Measurements from ENCODE around the gene LRRFIP1.

The LRRFIP1 gene

DNA sequence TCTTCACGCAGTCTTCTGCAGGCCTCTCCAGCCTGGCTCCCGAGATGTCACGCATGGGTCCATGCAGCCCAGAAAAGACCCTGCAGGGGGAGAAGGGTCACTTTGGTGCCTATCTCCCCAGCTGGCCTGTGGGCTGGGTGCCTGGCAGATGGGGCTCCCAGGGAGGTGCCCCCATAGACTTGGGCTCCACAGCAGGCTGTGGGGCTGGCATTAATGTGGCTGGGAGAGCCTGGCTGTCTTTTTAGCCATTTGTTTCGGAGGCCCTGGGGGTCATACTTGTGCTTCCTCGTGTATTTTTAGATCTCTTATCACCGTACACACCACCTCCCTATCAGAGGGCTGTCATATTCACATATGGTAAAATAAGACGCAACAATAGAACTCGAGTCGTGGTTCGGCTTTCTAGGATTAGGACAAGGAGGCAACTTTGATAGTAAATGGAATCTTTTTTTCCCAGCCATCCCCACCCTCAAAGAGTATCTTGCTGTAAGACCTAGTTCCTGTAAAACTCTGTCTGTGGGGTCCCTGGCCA, 74.5 kb downstream of the LRRFIP1 start:
- DNase-seq (ENCODE audit: low read depth in 2 of 2): no peak

DNA sequence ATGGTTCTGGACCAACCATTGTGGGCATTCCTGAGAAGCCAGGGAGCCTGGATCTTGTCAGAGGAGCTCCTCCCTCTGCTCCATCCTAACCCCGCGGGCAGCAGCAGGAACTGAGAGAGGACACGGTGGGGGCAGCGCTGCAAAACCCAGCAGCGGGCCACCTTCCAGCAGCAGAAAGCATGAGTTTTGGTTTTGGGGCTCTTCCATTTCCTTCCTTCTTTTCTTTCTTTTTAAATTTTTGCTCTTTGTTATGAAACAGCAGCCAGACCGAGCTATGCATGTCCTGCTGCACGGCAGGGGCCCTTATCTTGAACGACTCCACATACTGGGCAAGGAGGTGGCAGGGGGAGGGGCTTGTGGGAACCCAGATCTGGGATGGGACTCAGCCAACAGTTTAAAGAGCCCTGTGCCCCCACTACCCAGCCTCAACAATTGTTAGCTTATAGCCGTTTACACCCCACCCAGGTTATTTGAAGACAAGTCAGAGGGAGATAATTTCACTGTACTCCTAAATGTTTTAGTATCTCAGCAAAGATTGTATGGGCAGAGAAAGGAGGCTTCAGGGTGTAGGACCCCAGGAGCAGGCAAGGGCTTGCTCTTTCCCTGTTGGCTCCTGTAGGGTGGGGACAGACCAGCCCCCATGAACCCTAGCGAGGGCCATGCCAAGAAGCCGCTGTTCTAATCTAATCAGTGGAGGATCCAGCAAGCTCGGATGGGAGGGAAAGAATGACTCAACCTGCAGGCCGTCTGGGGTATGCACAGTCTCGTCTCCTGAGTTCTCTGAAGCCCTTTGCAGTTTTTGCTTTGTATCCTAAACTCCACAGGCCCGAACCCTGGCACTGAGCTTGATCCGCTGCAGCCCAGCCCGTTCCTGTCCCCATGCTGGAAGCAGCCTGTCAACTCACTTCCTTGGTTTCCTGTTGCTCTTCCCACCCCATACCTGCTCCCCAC, 75.3 kb downstream of the LRRFIP1 start:
- DNase-seq (ENCODE audit: low read depth in 2 of 2): no peak

DNA sequence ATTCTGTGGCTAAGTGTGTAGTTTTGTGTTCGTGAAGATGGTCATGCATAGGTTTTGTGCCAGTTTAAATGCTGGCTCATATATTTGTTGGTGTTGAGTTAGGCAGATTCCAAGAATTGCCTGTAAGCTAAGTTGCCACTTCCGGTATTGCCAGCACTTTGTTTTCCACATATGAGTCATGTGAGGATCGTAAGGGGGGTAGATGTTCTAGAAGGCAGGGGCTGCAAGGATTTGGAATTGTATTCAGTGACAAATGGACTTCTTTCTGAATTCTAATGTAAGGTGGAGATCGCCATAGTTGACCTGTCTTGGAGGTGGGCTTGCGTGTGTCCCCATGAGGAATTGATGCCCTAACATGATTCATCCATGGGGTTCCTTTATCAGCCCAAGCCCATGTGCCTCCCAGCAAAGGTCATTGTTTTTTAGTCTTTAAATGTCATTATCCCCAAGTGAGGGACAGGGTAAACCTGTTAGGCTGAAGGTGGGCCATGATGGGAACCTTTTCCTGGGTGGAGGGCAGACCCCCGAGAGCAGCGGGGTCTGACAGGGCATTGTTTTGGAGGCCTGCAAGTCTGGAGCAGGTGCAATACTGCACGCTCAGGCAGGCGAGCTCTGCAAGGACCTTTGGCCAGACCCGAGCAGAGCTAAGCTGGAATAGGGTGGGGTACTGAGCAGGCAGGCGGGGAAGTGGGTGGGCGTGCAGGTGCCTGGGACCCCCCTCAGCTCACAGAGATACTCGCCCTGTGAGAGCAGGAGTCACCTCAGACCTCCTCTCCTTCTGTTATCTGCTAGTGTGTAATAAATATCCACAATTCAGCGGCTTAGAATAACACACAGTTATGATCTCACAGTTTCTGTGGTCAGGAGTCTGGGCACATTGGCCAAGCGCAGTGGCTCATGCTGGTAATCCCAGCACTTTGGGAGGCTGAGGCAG, 77.4 kb downstream of the LRRFIP1 start:
- DNase-seq (ENCODE audit: low read depth in 2 of 2): no peak

DNA sequence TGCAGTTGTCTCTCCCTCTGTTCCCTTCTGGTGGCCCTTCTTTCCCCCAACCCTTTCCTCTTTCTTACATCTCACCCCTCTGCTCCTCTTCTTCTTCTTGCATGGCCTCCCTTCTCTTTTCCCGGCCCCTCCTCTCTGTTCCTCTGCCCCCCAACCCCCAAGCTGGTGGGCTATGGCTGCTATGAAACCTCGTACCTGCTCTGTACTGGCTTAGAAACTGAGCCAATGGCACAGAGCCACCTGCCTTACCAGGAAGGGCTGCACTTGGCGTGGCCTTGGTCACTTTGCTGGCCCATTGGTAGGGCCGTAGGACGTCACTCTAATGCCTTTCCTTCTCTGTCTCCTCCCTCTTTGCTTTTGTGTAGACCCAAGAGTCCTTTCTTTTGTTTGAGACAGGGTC, 78.9 kb downstream of the LRRFIP1 start:
- DNase-seq (ENCODE audit: low read depth in 2 of 2): no peak

DNA sequence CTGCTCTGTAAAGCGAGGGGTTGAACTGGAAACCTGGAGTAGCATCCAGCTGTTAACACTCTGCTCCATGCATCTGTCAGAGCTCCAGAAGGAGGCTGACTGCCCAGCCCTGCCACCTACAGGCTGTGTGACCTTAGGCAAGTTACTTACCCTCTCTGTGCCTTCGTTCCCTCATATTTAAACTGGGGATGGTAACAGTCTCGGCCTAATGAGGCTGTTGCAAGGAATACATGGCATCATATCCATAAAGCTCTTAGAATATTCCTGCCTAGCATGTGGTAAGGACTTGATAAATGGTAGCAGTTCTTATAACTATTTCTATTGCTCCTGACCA, 80.6 kb downstream of the LRRFIP1 start:
- no peak for DNase-seq (ENCODE audit: low read depth in 2 of 2)

DNA sequence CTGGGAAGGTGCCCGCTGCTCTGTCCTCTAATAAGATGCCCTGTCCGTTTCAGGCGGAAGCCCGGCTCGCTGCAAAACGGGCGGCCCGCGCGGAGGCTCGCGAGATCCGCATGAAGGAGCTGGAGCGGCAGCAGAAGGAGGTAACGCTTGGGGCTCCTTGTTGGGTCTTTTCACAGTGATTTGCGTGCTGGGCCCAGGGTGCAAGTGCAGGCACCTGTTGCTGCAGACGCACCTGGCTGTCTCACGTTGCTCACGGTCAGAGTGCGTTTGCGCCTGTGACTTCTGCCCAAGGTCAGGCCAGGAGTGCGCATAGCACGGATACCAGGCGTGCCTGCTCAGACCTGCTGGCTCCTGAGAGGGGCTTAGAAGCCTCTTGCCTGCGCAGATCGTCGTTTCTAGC, 81.1 kb downstream of the LRRFIP1 start:
- DNase-seq (ENCODE audit: low read depth in 2 of 2): no peak

DNA sequence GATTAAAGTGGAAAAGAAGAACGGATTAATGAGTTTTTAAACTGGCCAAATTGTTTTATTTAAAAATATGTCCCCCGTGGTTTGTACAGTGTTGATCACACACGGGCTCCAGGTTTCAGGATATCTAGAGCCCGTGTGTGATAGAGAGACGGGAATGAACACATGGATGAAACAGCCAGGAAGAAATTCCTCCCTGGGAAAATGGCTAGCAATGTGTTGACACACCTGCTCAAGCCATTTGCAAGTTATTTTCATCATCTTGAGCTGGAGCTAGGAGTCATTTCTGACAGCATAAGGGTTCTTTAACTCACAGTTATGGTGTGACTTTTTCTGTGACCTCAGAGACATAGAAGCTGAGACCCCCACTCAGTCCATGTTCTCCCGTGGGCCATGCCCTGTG, 81.6 kb downstream of the LRRFIP1 start:
- DNase-seq (ENCODE audit: low read depth in 2 of 2): no peak

DNA sequence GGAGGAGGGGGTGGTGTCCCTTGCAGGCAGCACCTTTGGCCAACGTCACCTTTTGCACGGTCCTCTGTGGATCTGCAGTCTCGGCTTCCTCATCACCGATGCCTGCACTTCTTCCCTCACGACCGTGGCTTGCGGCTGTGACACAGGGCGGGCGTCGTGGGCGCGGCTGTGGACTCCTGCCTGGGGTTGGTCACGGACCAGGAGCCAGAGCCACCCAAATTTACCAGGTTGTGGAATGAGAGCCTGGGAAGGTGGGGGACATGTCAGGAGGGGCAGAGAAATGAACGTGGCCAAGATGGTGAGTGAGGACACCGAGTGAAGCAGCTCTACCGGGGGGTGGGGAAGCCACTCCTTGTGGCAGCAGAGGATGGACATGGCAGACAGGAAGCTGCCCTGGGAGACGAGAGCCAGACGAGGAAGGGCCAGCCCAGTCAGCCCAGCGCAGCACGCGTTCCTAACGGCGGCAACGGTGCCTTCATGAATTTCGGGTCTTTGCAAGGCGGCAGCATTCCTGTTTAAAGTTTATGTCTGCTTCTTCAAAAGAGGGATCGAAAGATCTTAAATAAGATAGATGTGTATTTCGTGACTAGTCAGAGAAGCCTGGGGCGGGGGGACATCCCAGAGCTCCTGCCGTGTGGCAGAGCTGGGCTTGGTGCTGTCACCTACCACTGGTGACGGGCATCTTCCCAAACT, 84.2 kb downstream of the LRRFIP1 start:
- DNase-seq (ENCODE audit: low read depth in 2 of 2): no peak

DNA sequence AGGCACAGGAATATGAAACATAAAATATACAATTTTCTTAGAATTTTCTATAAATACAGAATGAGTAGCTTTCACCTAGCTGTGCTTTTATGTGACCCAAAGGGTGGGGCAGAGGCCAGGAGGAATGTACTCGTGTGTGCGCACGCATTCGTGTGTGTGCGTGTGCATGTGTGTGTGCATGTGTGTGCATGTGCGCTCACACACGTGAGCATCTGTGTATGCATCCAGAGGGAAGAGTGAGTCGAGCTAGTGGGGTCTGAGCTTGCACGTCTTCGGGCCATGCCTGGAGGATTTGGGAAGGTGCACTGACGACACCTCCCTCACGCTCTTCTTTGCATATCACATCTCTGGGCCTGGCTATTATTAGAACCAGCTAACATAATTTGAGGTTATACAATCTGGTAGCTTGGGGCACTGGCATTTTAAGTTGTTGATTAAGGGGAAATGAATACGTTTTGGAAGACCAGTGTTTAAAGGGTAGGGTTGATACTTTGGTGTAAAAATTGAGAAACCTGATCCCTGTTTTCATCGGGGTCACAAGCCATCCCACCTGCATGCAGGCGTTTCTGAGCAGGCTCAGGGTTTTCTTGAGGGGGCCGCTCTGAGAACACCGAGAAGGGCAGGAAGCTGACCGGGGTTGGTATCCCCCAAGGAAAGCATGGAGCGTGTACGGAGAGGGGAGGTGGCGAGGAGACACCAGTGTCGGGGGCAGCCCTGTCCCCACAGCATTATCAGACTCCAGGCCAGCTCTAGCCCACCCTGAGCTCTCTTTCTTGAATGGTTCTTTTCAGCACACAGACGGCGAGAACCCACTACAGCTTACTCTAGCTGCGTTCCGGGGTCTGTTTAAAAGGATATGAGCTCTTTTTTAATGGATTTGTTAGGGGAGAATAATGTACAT, 85.3 kb downstream of the LRRFIP1 start:
- DNase-seq (ENCODE audit: low read depth in 2 of 2): no peak

DNA sequence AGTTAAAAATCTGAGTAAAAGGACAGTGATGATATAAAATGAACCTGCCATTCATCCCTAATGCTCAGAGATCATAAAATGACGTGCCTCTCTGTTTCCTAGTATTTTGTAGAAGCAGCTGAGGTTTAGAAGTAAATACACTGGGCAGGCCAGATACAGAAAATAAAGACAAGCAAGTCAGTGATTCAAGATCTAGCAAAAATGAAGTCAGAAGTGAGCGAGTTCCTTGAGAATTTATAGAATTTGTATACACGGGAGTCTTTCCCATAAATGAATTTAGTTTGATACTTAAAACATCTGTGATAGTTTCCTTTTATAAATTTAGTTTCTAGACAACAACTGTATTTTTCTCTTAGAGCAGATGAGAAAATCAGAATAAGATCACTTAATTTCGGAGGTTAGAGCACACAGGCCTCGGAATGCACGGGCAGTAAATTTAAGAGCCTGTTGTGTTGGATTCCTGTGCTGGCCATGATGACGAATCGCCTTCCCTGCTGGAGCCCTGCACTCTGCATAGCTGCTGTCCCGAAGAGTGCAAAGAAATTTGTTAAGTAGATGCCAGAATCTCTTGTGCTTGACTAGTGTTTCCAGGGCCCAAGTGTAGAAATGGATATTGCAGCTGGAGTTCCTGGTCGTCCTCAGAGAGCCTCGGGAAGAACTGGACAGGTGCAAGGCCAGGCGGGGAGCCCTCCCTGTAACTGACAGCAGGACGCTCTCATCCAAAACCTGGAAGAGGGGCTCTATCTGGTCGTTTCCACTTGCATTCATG, 87.5 kb downstream of the LRRFIP1 start:
- DNase-seq (ENCODE audit: low read depth in 2 of 2): no peak

DNA sequence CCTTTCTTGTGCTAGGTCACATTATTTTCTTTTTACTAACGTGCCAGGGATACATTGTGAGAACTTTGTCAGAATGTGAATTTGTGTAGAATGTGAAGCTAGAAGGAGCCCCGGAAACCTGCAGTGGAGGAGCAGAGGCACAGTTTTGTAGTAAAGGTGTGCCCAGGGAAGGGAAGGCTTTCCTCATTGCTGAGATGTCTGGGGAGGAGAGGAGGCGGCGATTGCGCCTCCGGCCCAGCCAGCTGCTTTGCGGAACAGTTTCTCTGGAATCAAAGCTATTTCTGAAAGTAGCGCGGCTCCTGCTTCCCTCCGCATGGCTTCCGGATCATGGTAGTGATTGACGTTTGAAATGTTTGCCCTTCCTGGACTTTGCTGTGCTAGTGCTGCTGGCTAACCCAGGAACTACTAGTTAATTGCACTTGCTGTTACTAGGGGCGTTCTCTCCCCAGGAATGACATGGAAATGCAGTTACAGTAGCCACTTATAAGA, 88.1 kb downstream of the LRRFIP1 start:
- DNase-seq (ENCODE audit: low read depth in 2 of 2): no peak

DNA sequence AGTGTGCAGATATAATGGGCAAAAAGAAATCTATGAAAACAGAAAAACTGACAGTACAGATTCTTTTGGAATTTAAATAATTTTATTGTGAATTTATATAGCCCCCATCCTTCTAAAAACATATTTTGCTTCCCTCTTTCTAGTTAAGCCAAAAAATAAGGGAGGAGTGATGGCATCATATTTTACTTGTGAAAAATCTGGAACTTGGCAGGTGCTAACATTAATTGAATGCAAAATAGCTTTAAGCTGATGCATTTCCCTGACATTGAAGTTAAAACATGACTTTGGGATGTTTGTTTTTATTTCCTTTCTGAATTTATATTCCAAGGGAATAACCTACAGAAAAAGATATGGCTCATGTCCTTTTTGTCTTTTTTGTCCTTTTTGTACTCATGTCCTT, 88.6 kb downstream of the LRRFIP1 start:
- no peak for DNase-seq (ENCODE audit: low read depth in 2 of 2)

DNA sequence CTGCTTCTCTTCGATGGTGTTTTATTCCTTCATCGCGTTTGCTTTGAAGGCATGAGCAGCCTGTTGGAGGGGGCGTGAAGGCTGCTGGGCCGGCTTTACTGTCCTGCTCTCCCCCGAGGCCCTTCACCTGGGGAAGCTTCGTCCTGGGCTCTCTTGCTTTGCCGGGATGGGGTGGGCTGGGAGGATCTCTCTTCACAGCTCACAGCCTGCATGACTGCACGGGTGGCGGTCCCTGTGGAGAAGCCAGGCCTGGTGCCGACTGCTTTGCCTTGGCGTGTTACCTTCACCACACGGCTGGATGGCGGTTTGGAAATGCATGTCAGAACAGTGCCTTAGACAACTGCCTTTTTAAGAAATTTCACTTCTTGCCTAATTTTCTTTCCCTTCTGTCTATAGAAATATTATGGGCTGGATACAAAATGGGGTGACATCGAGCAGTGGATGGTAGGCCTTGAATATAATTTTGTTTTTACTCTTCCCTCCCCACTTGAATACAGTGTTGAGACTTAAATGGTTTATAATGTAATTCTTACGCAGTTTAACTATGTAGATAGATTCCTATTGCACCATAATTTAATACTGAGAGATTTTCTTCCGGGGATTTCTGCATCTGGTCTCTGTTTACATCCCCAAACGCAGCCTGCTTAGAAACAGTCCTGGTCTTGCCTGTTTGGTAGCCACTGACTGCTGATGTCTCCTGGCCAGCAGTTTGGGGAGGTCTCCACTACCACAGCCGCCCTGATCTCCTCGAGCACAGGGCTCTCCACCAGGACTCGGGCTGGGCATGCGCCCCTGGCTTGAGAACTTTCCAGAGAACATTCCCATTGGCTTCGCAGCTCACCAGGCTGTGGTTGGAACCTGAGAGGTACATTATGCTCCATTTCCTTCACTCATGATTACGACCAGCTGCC, 90.2 kb downstream of the LRRFIP1 start:
- DNase-seq (ENCODE audit: low read depth in 2 of 2): no peak

DNA sequence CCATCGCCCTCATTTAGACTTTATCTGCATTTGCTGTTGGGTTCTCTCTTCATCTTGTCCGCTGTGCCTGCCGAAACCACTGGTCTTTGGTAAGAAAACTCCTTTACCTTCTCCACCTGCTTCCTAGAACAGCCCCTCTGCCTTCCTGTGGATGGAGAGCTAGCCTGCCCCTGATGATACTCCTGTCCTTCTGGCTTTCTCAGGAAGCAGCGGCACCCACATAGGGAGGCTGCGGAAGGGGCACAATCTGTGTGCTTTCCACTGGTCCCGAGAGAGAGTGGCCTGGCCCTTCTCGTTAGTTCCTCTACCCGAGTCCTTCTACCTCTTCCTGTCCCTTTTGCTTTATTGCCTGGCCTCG, 90.9 kb downstream of the LRRFIP1 start:
- no peak for DNase-seq (ENCODE audit: low read depth in 2 of 2)

DNA sequence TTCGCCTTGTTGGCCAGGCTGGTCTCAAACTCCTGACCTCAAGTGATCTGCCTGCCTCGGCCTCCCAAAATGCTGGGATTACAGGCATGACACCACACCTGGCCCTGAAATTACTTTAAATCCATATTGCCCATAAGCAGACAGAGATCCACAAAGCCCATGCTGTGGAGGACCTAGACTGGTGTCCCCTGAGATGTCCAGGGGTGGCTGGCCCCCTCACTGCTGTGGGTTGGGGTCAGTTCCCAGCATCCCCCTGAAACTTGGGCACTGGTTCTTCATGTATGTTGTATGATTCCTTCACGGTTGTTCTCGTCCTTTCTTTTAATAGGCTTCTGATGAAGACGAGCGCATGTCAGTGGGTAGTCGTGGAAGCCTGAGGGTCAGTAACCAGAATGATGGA, 93.1 kb downstream of the LRRFIP1 start:
- no peak for DNase-seq (ENCODE audit: low read depth in 2 of 2)

DNA sequence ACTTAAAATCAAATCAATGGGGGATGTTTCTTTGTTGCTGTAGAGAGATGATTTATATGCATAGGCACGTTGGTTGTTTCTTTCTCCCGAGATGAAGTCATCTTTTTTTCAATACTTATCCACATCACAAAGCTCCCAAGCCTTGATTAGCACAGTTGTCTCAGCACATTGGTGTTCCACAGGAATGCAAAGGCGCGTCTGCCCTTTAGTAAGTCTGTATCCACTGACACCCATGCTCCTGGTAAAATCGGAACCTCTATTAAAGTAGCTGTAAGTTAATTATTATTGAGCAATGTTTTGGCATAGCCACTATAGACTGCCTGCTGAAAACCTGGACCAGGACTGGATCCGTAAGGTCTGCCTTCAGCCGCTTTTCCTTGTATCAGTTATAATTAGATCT, 93.6 kb downstream of the LRRFIP1 start:
- no peak for DNase-seq (ENCODE audit: low read depth in 2 of 2)

DNA sequence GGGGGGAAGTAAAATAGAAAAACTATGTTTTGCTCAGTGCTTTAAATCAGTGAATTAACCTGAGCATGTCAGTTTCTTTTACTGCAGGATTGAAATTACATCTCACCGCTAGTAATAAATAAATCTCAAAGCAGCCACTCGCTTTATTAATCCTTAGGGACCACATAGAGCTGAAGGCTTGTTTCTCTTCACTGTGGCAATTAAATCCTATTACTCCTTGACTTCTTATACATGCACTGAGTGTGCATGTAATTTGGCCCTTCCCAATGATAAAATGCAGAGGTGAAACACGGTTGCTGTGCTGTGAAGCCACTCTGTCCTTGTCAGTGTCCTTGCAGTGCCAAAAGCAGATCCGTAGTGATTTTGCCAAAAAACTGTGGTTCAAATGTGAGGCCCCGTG, 94.1 kb downstream of the LRRFIP1 start:
- DNase-seq (ENCODE audit: low read depth in 2 of 2): no peak

DNA sequence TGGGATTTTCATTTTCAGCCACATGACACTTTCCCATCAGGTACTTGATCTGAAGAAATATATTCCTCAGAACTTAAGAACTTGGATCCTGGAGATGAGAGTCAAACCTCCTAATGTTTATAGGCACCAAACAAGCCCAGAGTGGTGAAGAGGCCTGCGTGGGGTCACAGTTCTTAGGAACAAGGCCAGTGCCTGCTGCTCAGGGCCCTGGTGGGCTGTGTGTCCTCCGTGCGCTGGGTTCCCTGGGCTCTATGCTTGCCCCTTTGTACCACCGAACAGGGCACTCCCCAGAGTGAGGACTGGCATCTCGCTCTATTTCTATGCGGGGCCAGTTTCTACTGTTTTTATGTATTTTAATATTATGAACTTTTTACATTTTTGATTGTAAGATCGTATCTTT, 95.2 kb downstream of the LRRFIP1 start:
- no peak for DNase-seq (ENCODE audit: low read depth in 2 of 2)

DNA sequence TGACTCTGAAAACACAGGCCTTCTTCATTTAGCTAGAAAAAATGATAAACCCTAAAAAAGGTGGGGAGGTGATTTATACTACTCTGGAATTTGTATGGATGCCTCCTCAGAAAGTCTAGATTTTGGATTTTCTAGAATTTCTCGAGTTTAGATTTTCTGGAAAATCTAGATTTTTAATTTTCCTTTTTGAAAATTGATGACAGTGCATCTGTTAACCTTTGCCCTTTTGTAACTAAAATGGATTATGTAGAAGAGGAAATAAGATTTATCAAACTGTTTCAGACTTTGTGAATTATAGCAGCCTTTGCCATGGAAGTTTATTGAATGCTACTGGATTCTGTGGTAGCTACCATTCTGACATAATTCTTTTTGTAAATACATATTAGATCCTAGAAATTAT, 95.6 kb downstream of the LRRFIP1 start:
- no peak for DNase-seq (ENCODE audit: low read depth in 2 of 2)
